ENCODE measurements around the gene CASK.
"Not testable (repeated sequence)": the region's sequence is repeated elsewhere in the genome, so short reads cannot be mapped to it uniquely, and the experiment has no call there.

The CASK gene

DNA sequence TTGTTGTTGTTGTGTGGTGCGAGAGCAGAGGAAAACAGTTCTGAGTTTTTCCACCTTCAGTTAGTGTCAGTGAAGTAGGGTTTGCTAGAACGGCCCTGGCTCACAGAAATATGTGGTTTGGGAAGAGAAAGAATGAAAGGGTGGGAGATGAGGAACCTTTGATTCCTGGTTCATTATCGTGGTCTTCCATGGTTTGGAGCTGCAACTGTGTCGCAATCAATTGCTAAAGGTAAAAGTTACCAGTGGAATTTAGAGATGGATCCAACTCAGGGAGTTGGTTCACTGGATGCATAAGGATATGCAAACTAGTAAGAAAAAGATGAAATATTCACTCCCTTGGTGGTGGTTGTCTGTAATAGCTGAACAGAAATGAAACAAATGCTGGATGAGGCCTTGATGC is 270.2 kb downstream of the CASK start:
- TF ChIP-seq CTCF (IDR thresholded peaks at IDR 0.05; ENCODE audit: low read depth, low read length) = no peak
- H3K4me3 ChIP-seq (replicated peaks in 1 of 2; ENCODE audit: low read depth in 2 of 2, low read length in 2 of 2) = no peak overlapping the region
- DNase-seq (ENCODE audit: low read depth in 2 of 2) = no peak

GRCh38 chrX:41646201-41646600 is 277.2 kb downstream of the CASK start:
- DNase-seq (ENCODE audit: low read depth in 2 of 2) = not testable (repeated sequence)

GRCh38 chrX:41634284-41634683 is 289.1 kb downstream of the CASK start:
- no peak overlapping the region for H3K4me3 ChIP-seq (replicated peaks in 1 of 2; ENCODE audit: low read depth in 2 of 2, low read length in 2 of 2)
- peak; percentile 18 to 54 for DNase-seq (ENCODE audit: low read depth in 2 of 2)
- no peak for TF ChIP-seq CTCF (IDR thresholded peaks at IDR 0.05; ENCODE audit: low read depth, low read length)

More at GRCh38 chrX:41646201-41646600, 277.2 kb downstream of the CASK start:
- not testable (repeated sequence) for H3K4me3 ChIP-seq (replicated peaks in 1 of 2; ENCODE audit: low read depth in 2 of 2, low read length in 2 of 2)

DNA sequence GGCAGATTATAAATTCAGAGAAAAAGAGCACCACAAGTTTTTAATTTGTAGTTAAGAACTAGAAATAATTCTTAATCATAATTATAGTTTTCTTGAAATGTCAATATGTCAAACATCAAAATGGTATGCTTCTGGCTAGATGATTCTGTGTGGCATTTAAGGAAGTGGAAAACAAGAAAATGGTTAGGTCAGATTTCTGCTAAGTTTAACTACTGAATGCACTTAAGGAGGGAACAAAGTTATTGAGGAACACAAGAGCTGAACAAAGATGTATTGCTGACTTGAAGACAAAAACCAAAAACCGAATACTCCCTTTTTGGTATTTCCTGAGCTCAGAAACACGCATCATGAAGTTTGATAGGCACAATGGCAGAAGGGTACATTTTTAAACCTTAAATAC is 293.3 kb downstream of the CASK start:
- no peak for TF ChIP-seq CTCF (IDR thresholded peaks at IDR 0.05; ENCODE audit: low read depth, low read length)
- DNase-seq (ENCODE audit: low read depth in 2 of 2) = no peak
- H3K4me3 ChIP-seq (replicated peaks in 1 of 2; ENCODE audit: low read depth in 2 of 2, low read length in 2 of 2) = no peak overlapping the region

- TF ChIP-seq CTCF (IDR thresholded peaks at IDR 0.05; ENCODE audit: low read depth, low read length) = no peak
- no peak for DNase-seq (ENCODE audit: low read depth in 2 of 2)
These were observed 293.8 kb downstream of the CASK start for GRCh38 chrX:41629539-41629938.

DNA sequence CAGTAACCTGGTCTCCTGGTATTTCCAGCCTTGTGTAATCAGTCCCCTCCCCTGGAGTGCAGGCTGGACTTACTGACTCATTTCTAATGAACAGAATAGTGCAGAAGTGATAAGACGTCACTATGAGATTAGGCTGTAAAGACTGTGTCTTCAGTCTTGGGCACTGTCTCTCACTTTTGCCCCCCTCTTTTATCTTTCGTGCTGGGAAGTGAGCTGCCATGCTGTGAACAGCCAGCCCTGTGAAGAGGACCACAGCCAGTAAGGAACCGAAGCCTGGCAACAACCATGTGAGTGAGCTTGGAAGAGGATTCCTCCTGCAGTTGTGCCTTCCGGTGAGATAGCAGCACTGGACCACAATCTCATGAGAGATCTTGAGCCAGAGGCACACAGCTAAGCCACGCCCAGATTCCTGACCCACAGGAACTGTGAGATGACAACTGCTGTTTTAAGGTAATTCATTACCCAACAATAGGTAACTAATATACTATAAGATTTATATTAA is 302.1 kb downstream of the CASK start:
- no peak for TF ChIP-seq CTCF (IDR thresholded peaks at IDR 0.05; ENCODE audit: low read depth, low read length)

More at GRCh38 chrX:41629539-41629938, 293.8 kb downstream of the CASK start:
- no peak overlapping the region for H3K4me3 ChIP-seq (replicated peaks in 1 of 2; ENCODE audit: low read depth in 2 of 2, low read length in 2 of 2)

DNA sequence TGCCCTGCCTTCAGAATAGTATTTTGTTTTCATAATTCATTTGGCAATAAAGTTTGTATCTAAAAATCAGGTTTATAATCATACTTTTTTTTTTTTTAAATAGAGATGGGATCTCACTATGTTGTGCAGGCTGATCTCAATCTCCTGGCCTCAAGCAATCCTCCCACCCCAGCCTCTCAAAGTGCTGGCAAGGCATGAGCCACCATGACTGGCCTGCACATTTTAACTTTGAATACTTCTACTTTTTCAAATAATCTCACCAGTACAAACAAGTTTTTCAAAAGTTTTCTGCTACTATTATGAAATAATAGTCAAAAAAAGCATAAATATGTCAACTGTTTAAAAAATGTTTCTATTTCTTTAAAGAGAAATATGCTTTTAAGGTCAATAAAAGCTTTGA is 304.1 kb downstream of the CASK start:
- TF ChIP-seq CTCF (IDR thresholded peaks at IDR 0.05; ENCODE audit: low read depth, low read length) = no peak
- DNase-seq (ENCODE audit: low read depth in 2 of 2) = no peak
- no peak overlapping the region for H3K4me3 ChIP-seq (replicated peaks in 1 of 2; ENCODE audit: low read depth in 2 of 2, low read length in 2 of 2)

More for the DNA sequence above, 302.1 kb downstream of the CASK start:
- DNase-seq (ENCODE audit: low read depth in 2 of 2) = peak; percentile 17 to 48
- H3K4me3 ChIP-seq (replicated peaks in 1 of 2; ENCODE audit: low read depth in 2 of 2, low read length in 2 of 2) = no peak overlapping the region

Data from cardiac fibroblast (primary cell).